ENCODE measurements around the gene SLC16A11.

DNA sequence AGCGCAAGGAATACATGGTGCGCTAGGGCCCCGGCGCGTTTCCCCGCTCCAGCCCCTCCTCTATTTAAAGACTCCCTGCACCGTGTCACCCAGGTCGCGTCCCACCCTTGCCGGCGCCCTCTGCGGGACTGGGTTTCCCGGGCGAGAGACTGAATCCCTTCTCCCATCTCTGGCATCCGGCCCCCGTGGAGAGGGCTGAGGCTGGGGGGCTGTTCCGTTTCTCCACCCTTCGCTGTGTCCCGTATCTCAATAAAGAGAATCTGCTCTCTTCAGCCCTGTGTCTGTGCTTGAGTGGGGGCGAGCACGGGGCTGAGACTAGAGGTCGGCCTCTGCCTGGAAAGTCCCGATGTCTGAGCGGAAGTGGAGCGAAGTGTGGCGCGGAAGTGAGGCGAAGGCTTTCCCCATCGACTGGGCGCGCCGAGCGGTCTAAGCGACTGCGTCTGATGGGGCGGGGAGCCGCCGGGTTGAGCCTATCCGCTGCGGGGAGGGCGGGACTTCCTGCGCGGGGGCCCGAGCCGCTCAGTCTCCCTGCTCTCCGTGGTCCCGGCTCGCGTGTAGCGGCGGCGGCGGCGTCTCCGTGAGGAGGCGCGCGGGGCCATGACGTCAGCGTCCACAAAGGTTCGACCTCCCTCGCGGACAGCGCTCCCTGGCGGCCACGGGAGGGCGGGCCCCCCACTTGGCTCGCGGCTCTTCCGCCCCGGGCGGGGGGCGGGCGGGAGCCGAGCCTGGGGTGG is 29.5 kb downstream of the SLC16A11 start:
- TF ChIP-seq CTCF (IDR thresholded peaks at IDR 0.05) (peak; percentile 5 to 42 (median 19)), POLR2A (IDR thresholded peaks at IDR 0.05) (peak; percentile 70), POLR2AphosphoS5 (IDR thresholded peaks at IDR 0.05) (peak; percentile 93 to 98 (median 94))
